ELR (cell line): ENCODE results near the gene SHROOM2.
"Not testable (repeated sequence)": the region's sequence is repeated elsewhere in the genome, so short reads cannot be mapped to it uniquely, and the experiment has no call there.

Source experiments
- DNase-seq: peaks from one replicate; pipeline ENCODE4 v3.0.0-alpha.2; 2015; ENCODE audit warnings: low read depth

The SHROOM2 gene

GRCh38 chrX:9785944-9786797, at the start of gene SHROOM2:
Gene SHROOM2, plus strand, starts transcription at chrX:9786429. Its CDS starts 117 bp downstream, at chrX:9786546.
- DNase-seq = peak; percentile 11

- no peak for DNase-seq
Observed at GRCh38 chrX:9737363-9737762, 48.9 kb upstream of the SHROOM2 start.

- no peak for DNase-seq
Observed at GRCh38 chrX:9738151-9738550, 48.1 kb upstream of the SHROOM2 start.

GRCh38 chrX:9739130-9739529, 47.1 kb upstream of the SHROOM2 start:
- DNase-seq = no peak

- peak; percentile 63 for DNase-seq
Observed at GRCh38 chrX:9745417-9746115, 40.7 kb upstream of the SHROOM2 start.

- peak; percentile 69 for DNase-seq
Observed at GRCh38 chrX:9746148-9746888, 39.9 kb upstream of the SHROOM2 start.

- no peak for DNase-seq
Observed at GRCh38 chrX:9747644-9748043, 38.6 kb upstream of the SHROOM2 start.

GRCh38 chrX:9749146-9749692, 37.0 kb upstream of the SHROOM2 start:
- no peak for DNase-seq

GRCh38 chrX:9757366-9757765, 28.9 kb upstream of the SHROOM2 start:
- DNase-seq = no peak

GRCh38 chrX:9758021-9758638, 28.1 kb upstream of the SHROOM2 start:
- DNase-seq = no peak

- DNase-seq = no peak
Observed at GRCh38 chrX:9759337-9759736, 26.9 kb upstream of the SHROOM2 start.

GRCh38 chrX:9765072-9765736, 21.0 kb upstream of the SHROOM2 start:
- no peak for DNase-seq

GRCh38 chrX:9765737-9766097, 20.5 kb upstream of the SHROOM2 start, which contains the start of gene GPR143:
Gene GPR143, minus strand, starts transcription at chrX:9765847. Its CDS starts 30 bp downstream, at chrX:9765817.
- DNase-seq = no peak

- no peak for DNase-seq
Observed at GRCh38 chrX:9767375-9767774, 18.9 kb upstream of the SHROOM2 start.

- not testable (repeated sequence) for DNase-seq
Observed at GRCh38 chrX:9768321-9768839, 17.8 kb upstream of the SHROOM2 start.

GRCh38 chrX:9770319-9770718, 15.9 kb upstream of the SHROOM2 start:
- DNase-seq = peak; percentile 46

- no peak for DNase-seq
Observed at GRCh38 chrX:9772943-9773342, 13.3 kb upstream of the SHROOM2 start.

GRCh38 chrX:9775930-9776329, 10.3 kb upstream of the SHROOM2 start:
- no peak for DNase-seq

- DNase-seq = no peak
Observed at GRCh38 chrX:9781941-9782340, 4.3 kb upstream of the SHROOM2 start.

- no peak for DNase-seq
Observed at GRCh38 chrX:9784332-9784731, 1.9 kb upstream of the SHROOM2 start.
